ENCODE measurements around the gene KHSRP.

The KHSRP gene

GRCh38 chr19:6451583-6452222 is 27.1 kb upstream of the KHSRP start:
- FAIRE-seq = no peak

DNA sequence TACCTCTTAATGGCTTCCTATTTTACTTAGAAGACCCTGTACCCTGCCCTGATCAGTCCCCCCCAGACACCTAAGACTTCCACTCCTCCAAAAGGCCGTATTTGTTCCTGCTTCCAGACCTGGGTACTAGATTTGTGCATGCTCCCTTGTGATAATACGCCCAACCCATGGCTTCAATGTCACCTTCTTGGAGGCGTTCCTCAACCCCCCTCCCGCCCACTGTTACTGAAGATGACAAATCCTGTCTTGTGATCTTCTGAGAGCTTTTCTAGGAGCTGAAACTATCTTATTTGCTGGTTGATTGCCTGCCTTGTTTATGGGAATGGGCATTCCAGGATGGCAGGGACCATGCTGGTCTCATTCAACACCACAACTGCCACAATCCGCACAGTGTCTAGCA is 25.6 kb upstream of the KHSRP start:
- FAIRE-seq = no peak

GRCh38 chr19:6448045-6448444 is 23.4 kb upstream of the KHSRP start:
- no peak for FAIRE-seq

GRCh38 chr19:6446452-6446851 is 21.8 kb upstream of the KHSRP start:
- no peak for FAIRE-seq

GRCh38 chr19:6443986-6444385 is 19.4 kb upstream of the KHSRP start:
- FAIRE-seq = no peak

- FAIRE-seq = no peak
Measured at GRCh38 chr19:6442087-6442688, 17.6 kb upstream of the KHSRP start.

GRCh38 chr19:6440905-6441304 is 16.3 kb upstream of the KHSRP start:
- FAIRE-seq = no peak

GRCh38 chr19:6439743-6440142 is 15.1 kb upstream of the KHSRP start:
- FAIRE-seq = no peak

- FAIRE-seq = no peak
Measured at GRCh38 chr19:6433663-6434062, 9.1 kb upstream of the KHSRP start, which contains the start of gene SLC25A41. TSS of gene SLC25A41 (minus strand) at chr19:6433763. CDS start at chr19:6433693, 70 bp downstream.

GRCh38 chr19:6433165-6433564 is 8.6 kb upstream of the KHSRP start:
- no peak for FAIRE-seq

DNA sequence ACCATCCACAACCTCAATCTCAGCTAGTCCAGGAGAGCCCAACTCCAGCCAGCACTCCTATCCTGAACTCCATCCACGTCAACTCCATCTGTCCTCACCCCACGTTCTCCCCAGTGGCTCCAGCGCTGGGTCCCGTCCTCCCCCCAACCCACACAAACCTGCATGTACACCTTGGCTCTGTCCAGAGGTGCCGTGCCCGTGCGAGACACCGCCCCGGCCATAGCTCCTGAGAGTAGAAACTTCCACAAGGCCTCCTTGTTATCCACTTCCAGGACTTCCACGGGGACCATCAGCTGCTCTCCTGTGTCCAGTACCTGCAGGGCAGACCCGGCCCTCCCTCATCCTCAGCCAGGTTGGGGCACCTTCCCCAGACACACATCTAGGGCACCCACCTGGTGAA is 7.3 kb upstream of the KHSRP start:
- no peak for FAIRE-seq

DNA sequence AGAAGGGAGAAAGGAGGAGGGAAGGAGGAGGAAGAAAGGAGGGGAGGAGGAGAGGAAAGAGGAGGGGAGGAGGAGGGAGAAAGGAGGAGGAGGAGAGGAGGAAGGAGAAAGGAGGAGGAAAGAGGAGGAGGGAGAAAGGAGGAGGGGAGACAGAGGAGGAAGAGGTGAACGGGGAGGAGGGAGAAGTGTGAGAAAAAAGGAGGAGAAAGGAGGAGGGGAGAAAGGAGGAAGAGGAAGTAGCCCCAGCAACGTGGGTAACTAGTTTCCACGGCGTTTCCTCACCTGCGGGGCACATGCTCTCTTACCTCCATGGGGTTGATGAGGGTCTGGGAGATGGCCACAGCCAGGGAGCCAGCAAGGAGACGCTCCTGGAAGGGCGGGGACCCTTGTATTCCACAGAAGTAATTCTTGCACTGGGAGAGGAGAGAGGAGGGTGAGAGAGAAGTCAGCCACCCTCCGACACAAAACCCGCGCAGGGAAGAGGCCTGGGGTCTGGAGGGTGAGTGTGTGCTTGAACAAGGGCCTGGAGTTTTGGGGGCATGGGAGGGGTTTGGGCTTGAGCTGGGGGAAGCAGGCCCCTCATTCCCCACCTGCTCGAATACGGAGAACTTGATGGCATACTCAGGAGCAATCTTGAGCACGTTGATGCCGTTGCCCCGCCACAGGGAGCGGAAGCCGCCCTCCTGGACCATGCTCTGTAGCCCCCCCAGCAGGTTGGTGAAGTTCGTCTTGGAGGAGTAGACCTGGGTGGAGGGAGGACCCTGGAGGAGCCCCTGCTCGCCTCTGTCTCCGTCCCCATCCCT is 5.0 kb upstream of the KHSRP start:
- FAIRE-seq = no peak

DNA sequence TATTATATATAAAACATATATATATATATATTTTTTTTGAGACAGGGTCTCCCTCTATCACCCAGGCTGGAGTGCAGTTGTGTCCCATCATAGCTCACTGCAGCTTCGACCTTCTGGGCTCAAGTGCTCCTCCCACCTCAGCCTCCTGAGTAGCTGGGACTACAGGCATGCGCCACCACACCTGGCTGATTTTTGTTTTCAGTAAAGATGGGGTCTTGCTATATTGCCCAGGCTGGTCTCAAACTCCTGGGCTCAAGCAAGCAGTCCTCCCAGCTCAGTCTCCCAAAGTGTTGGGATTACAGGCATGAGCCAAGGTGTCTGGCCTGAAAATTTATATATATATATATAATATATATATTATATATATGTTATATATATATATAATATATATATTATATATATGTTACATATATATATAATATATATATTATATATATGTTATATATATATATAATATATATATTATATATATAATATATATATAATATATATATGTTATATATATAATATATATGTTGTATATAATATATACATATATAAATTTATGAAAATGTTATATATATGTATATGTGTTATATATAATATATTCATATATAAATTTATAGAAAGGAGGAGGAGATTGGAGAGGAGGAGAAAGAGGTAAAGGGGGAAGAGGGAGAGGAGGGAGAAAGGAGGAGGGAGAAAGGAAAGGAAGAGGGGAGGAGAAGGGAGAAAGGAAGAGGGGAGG is 4.2 kb upstream of the KHSRP start:
- peak; percentile 95 for FAIRE-seq

DNA sequence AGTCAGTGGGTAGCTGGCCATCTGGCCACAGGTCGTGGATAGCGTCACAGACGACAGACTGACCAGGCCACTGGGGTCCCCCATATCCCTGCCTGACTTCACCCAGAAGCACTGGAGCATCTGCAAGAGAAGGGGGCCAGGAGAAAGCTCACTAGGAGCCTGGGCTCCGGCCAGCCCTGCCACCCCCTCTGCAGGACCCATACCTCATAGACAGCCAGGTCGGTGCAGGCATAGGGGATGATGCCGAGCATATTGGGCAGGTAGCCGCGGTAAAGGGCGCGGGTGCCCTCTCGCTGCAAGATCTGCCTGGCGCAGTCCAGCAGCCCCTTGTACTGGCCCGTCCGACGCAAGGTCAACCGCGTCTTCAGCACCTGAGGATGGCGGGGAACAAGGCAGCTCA is 2.5 kb upstream of the KHSRP start:
- no peak for FAIRE-seq

DNA sequence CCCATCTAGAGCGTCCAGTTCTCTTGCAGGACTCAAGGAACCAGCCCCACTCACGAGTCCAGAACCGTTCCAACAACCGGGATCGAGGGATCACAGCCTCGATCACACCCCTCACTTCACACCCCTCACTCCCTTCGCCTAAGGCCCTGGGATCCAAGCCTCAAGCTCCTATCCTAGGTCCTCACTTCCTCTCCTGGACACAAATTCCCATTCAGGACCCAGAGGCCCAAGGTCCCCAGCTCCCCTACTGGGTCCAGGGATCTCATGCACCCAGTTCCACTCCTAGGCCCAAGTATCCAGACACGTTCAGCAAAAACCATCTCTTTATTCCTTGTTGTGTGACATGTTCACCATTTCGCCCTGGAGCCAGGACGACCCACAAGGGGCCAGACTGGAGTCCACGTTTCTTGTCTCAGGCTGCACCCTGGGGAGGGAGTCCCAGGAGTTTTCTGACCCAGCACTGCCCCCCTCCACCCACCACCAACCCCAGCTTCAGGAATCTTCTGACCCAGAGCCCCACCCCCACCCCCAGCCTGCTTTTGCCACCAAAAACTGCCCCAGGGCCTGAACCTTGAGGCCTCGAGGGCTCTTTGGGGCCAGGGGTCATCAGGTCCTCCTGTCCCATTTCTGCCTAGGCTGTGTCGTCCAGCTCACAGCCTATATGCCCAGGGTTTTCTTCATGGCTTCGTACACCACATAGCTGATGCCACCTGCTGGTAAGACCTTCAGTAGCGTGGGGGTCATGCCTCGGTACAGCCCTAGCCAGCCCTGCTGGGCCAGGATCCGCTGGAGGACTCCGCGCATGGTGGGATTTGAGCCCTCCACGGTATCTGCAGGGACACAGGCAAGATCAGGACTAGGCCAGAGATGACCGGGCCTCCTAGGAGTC is 1.4 kb upstream of the KHSRP start:
- no peak for FAIRE-seq

DNA sequence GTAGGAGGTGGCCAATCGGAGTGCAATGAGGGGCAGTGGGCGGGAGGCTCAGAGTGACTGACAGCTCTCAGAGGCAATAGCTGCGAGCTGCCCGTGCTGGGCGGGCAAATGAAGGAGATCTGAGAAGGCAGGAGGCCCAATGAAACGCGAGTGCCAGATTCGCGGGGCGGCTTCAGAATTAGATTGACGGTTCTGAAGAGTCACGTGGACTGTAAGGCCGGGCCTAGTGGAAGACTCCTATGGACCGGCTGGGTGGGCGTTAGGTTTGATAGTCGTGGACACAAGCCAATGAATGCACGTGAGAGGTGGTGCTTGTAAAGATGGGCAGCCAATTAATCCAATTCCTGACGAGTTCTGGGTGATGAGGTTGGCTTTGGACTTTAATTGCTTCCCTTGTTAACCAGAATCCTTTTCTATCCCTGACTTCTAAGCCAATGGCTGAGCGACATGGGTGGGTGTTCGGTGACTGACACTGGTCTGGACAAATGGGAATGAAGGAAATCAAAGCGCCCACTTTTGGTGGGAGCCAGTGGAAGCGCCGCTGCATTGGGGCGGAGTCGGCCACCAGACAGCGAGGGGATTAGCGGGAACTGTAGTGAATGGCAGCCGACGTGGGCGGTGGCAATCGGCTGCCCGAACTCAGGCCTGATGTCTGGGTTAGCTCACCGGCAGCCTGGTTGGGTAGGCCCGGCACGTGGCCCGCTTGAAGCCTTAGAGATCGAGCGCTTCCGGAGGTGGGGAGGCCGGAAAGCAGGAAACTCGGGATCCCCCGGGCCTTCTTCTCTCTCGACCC is 524 bp upstream of the KHSRP start:
- FAIRE-seq = peak; percentile 99

DNA sequence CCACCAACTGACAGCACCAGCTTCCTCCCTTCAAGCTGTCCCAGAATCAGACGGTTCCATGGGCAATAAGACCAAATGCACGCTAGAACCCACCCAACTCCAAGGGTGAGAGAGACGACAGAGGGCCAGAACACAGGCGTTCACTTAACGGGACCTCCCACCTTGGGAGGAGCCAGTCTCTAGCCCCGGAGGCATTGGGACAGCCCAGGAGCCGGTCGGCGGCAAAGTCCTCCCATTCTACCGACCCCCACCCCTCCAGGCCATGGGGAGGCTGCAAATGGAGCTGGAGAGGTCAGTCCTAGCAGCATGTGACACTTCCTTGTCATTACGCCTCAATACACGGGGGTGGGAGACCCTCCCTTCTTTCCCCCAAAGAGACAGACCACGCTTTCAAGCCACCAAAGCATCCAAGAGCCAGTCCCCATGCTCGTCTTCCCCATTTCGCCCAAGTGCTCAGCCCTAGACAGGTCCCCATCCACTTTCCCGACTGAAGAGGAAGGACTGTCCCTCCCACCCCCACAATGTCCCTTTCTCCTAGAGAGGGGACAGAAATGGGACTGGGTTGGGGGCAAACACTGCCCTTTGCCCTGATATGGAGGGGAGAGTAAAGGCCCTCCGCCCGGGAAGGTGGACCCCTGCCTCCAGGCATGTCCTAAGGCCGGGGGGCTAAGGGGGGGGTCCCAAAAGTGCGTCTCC is 964 bp downstream of the KHSRP start:
- no peak for FAIRE-seq

GRCh38 chr19:6421075-6422014 is 3.3 kb downstream of the KHSRP start:
- FAIRE-seq = no peak

DNA sequence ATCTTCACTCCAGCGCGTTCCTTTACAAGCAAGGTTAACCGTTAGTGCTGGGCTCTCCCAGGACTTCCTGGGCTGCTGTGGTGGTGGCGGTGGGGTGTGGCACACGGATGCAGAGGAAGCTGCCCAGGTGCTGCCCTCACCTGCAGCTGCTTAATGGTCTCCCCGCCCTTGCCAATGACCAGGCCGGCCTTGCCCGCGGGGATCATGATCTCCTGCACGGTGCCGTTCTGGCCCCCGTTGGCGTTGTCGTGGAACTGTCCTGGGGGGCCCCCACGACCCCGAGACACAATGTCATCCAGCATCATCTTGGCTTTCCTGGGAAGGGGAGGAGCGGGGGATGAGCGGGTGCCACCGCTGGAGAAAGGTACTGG is 6.1 kb downstream of the KHSRP start:
- no peak for FAIRE-seq
